Ovary (tissue), 3 donors: ENCODE measurements around the gene CUEDC2.

ENCODE experiments used
- EP300 ChIP-seq: sonication (generic); formaldehyde crosslinking; IDR thresholded peaks from one replicate; pipeline ENCODE4 v1.6.1; 2017; ENCODE audit warnings: antibody characterized with exemption
- POLR2A ChIP-seq: fragments of 450-650 bp; IDR thresholded peaks from one replicate; pipeline ENCODE4 v1.6.1; 2017; ENCODE audit warnings: antibody characterized with exemption, mild to moderate bottlenecking, moderate library complexity
- TF ChIP-seq, protein P1 (sequence below), 3 donors: fragments of 450-650 bp in 2 of 3; fragments of 200-600 bp in 1 of 3; IDR thresholded peaks; one replicate each; pipeline versions ENCODE4 v1.5.1 to v1.8.0; 2016 to 2022; ENCODE audit warnings: antibody characterized with exemption in 3 of 3, mild to moderate bottlenecking in 1 of 3
- donor health status: DM: no; HTN: no; CAD: no.

DNA sequence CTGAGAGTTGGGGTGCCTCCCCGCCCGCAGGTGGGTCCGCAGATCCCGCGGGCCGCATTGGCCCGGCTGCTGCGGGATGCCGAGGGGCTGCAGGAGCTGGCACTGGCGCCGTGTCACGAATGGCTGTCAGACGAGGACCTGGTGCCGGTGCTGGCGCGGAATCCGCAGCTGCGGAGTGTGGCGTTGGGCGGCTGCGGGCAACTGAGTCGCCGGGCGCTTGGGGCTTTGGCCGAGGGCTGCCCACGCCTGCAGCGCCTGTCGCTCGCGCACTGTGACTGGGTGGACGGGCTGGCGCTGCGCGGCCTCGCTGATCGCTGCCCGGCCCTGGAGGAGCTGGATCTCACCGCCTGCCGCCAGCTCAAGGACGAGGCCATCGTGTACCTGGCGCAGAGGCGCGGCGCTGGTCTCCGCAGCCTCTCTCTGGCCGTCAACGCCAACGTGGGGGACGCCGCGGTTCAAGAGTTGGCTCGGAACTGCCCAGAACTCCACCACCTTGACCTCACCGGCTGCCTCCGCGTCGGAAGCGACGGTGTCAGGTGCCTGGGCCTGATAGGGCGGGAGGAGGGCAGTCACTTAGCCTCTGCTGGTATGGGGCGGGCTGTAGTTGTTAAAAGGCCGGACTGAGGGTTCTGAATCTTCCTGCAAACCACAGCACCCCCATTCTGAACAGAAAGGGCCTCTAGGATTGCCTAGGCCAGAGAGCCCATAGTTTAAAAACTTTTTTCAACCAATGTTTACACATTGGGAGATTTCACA, 10.4 kb downstream of the CUEDC2 start:
- TF ChIP-seq POLR2A: no peak
- TF ChIP-seq, protein P1, sequence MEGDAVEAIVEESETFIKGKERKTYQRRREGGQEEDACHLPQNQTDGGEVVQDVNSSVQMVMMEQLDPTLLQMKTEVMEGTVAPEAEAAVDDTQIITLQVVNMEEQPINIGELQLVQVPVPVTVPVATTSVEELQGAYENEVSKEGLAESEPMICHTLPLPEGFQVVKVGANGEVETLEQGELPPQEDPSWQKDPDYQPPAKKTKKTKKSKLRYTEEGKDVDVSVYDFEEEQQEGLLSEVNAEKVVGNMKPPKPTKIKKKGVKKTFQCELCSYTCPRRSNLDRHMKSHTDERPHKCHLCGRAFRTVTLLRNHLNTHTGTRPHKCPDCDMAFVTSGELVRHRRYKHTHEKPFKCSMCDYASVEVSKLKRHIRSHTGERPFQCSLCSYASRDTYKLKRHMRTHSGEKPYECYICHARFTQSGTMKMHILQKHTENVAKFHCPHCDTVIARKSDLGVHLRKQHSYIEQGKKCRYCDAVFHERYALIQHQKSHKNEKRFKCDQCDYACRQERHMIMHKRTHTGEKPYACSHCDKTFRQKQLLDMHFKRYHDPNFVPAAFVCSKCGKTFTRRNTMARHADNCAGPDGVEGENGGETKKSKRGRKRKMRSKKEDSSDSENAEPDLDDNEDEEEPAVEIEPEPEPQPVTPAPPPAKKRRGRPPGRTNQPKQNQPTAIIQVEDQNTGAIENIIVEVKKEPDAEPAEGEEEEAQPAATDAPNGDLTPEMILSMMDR (IDR thresholded peaks at IDR 0.05): no peak
- no peak for TF ChIP-seq EP300
